Measurements from ENCODE around the gene TP53RK. TPM values are rescaled to one million over a fixed set of nuclear protein-coding genes. Genes with fewer than 3 reads are reported as not detected.

The TP53RK gene
- total RNA-seq, 1 donor from 2014 or later, result 13.3 TPM

DNA sequence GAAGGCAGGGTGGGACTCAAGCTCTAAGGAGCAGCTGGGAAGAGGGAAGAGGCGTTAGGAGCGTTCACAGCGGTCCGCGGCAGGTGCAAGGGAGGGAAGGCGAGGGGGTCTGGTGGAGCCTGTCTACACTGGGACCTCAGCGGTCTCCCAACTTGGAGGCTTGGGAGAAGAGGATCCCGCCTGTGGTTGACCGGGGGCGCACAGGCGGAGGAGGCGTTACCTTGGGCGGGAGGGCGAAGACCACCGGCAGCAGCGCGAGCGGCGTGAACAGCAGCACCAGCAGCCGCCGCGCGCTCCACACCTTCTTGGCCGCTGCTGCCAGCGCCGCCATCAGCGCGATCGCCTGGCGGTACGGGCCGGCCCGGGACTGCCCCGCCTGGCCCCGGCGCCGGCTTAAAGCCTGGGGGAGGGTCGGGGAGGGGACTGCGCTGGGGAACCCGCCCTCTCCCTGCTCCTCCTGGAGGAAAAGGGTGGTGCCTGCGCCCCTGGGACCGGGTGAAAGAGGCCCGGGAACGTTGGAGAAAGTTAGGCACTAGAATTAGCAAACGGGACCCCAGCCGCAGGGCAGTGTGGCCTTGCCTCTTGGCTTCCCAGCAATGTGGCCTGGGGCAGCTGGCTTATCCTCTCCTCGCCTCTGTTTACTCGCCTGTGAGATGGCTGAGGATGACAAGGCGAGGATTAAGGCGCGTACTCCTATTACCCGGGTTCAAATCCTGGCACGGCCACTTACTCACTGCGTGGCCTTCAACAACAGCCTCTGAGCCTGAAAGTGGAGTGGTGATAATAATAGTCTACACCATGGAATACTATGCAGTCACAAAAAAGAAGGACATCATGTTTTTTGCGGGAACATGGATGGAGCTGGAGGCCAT lies 37.9 kb downstream of the TP53RK start, which contains the start of gene SLC13A3:
SLC13A3 (minus strand) TSS at position 369 of the 872 bp plus-strand sequence; CDS start at position 331, 38 bp downstream.
- intact Hi-C loops (cut with DNase I), result no loop called here
- no peak for DNase-seq
- H3K27ac ChIP-seq, result no peak within 1 kb of the TSS
- TF ChIP-seq, protein P1, sequence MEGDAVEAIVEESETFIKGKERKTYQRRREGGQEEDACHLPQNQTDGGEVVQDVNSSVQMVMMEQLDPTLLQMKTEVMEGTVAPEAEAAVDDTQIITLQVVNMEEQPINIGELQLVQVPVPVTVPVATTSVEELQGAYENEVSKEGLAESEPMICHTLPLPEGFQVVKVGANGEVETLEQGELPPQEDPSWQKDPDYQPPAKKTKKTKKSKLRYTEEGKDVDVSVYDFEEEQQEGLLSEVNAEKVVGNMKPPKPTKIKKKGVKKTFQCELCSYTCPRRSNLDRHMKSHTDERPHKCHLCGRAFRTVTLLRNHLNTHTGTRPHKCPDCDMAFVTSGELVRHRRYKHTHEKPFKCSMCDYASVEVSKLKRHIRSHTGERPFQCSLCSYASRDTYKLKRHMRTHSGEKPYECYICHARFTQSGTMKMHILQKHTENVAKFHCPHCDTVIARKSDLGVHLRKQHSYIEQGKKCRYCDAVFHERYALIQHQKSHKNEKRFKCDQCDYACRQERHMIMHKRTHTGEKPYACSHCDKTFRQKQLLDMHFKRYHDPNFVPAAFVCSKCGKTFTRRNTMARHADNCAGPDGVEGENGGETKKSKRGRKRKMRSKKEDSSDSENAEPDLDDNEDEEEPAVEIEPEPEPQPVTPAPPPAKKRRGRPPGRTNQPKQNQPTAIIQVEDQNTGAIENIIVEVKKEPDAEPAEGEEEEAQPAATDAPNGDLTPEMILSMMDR (IDR thresholded peaks at IDR 0.05), result no peak
- peaks cover 21% of the 10 kb centered on the region for H3K27me3 ChIP-seq
- H3K36me3 ChIP-seq, result no peaks in the 10 kb centered on the region
- H3K4me3 ChIP-seq, result no peak within 1 kb of the TSS
- no peaks in the 10 kb centered on the region for H3K9me3 ChIP-seq
- ATAC-seq, result peak; percentile 21
- no peaks in the 10 kb centered on the region for H3K4me1 ChIP-seq

DNA sequence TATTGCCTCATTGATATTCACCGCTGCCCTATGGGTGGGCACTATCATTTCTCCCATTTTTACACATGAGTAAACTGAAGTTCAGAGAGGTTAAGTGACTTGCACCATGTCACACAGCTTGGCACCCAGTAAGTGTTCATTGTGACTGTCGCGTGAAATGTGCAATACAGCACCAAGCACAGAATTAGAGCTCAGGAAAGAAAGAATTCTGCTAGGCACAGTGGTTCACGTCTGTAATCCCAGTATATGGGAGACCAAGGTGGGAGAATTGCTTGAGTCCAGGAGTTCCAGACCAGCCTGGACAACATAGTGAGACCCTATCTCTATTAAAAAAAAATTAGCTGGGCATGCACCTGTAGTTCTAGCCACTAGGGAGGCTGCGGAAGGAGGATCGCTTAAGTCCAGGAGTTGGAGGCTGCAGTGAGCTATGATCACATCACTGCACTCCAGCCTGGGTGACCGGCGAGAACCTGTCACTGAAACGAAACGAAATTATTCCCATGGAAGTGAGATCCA lies 38.6 kb downstream of the TP53RK start:
- H3K4me3 ChIP-seq, result no peak overlapping the region

DNA sequence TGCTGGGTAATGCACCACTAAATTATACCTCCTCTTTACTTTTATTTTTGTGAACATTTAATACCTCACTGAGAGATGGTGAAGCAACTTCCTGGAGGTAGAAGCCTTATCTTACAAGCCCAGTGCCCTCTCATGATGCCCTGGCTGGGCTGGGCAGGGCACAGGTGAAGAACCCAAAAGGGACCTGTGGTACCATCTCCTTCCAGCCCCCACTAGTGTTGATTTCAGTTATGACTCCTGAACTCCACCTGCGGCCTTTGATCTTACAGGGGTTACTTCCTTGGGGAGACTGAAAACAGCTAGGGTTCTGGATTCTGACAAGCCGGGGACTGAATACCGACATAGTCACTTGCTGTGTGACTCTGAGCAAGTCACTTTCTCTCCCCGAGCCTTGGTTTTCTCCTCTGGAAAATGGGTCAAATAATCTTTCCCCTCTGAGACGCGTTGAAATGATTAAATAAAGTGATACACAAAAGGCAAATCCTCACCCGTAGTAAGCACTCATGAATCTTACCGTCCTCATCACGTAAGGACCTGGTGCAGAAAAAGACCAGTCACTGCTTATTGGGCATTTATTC lies 39.2 kb downstream of the TP53RK start:
- intact Hi-C loops (cut with DNase I), result no loop called here

More for the DNA sequence above, 38.6 kb downstream of the TP53RK start:
- Histone ChIP-seq H3K27ac (no peak overlapping the region), H3K4me1 (no peaks in the 10 kb centered on the region), H3K9me3 (no peaks in the 10 kb centered on the region), H3K36me3 (no peaks in the 10 kb centered on the region), H3K27me3 (peaks cover 21% of the 10 kb centered on the region)
- no peak for DNase-seq
- intact Hi-C loops (cut with DNase I), result no loop called here
- TF ChIP-seq, protein P1 (IDR thresholded peaks at IDR 0.05), result no peak
- no peak for ATAC-seq

DNA sequence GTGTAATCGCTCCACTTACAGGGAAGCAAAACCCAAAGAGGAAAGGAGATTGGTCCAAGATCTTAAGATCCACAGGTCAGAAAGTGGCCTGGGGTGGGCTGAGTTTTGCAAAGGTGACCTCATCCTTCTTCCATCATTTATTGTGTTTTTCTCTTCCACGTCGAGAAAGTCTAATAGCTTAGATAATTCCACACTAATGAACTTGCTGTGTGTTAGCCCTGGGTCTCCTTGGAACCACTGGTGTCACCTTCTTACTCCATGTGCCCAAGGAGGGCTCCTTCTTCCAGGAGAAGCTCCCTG lies 39.6 kb downstream of the TP53RK start:
- no peak overlapping the region for H3K27ac ChIP-seq
- TF ChIP-seq, protein P1 (IDR thresholded peaks at IDR 0.05), result no peak
- intact Hi-C loops (cut with DNase I), result no loop called here
- H3K36me3 ChIP-seq, result no peaks in the 10 kb centered on the region
- no peak overlapping the region for H3K4me3 ChIP-seq
- no peaks in the 10 kb centered on the region for H3K9me3 ChIP-seq
- peaks cover 21% of the 10 kb centered on the region for H3K27me3 ChIP-seq
- ATAC-seq (no peak), DNase-seq (no peak)
- H3K4me1 ChIP-seq, result no peaks in the 10 kb centered on the region

More for the DNA sequence above, 39.2 kb downstream of the TP53RK start:
- Histone ChIP-seq H3K4me1 (no peaks in the 10 kb centered on the region), H3K4me3 (no peak overlapping the region), H3K36me3 (no peaks in the 10 kb centered on the region), H3K27me3 (peaks cover 21% of the 10 kb centered on the region), H3K27ac (no peak overlapping the region), H3K9me3 (no peaks in the 10 kb centered on the region)
- no peak for ATAC-seq
- DNase-seq, result no peak
- TF ChIP-seq, protein P1 (IDR thresholded peaks at IDR 0.05), result no peak

DNA sequence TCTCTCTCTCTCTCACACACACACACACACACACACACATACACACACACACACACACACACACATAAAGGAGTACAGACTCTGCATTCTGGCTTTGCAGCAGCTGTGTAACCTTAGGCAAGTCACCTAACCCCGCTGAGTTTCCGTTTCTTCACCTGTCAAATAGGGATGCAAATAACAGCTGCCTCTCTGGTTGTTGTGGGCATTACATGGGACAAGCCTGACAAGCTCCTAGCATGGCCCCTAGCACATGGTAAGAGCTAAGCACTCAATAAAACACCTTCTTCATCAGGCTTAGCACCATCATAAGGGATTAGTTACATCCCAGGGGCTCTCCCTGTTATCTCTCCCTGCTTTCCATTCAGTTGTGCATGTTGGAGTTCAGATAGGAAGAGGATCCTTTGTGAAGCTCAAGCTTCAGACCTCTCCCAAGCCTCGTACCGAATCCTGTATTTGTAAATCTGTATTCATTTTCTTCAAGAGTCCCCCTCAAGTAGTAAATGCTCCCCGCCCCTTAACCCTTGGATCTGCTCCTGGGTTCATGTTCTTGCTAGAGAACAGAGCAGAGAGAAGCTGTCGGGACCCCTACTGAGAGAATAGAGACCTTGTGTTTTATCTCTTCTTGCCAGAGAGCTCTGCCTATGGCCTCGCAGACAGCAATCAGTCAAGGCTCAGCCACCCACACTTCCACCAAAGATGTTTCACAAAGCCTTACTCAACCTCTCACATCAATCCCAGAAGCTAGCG lies 40.2 kb downstream of the TP53RK start:
- Histone ChIP-seq H3K36me3 (no peaks in the 10 kb centered on the region), H3K27ac (no peak overlapping the region), H3K9me3 (no peaks in the 10 kb centered on the region), H3K4me3 (no peak overlapping the region), H3K27me3 (peaks cover 21% of the 10 kb centered on the region), H3K4me1 (no peaks in the 10 kb centered on the region)
- TF ChIP-seq, protein P1 (IDR thresholded peaks at IDR 0.05), result no peak
- intact Hi-C loops (cut with DNase I), result no loop called here
- no peak for DNase-seq
- ATAC-seq, result no peak
